Measurements from ENCODE around the gene MROH7. TPM values are rescaled to one million over a fixed set of nuclear protein-coding genes. Genes with fewer than 3 reads are reported as not detected.
A peak's percentile ranks its signal among the peaks of the same experiment; 100 is the strongest.

MROH7 gene
- total RNA-seq, 1 donor = 0.42 TPM

GRCh38 chr1:54711536-54711935, 70.0 kb downstream of the MROH7 start:
- Histone ChIP-seq H3K27me3 (ENCODE audit: insufficient read depth, low read length) (no peaks in the 10 kb centered on the region), H3K4me3 (ENCODE audit: low read length) (no peak overlapping the region)

DNA sequence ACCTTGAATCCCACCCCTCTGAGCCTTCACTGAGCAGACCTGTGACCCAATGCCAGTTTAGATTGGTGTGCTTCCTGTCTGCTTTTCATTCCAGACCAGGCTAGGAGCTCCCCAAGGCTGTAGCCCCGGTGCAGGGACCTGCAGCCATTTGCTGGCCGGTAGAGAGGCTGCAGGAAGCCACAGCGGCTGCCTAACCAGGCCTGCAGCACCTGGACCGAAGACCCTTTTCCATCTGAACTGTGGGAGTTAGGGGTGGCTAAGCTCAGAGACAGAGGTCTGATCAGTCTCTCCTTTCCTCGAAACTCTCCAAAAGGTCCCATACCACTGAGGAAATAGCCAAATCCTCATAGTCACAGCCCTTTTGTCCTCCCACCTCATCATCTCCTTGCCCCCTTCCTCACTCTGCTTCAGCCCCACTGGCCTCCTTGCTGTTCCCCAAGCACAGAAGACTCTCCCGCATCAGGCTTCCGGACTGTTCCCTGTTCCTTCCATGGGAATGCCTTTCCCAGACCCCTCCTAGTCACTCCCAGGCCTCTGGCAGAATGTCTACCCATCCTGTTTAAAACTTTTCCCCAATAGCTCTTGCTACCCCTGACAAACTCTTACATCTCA, 73.4 kb downstream of the MROH7 start:
- peaks cover 16% of the 10 kb centered on the region for H3K4me1 ChIP-seq (ENCODE audit: insufficient read depth, low read length)
- no peaks in the 10 kb centered on the region for H3K9me3 ChIP-seq (ENCODE audit: low read depth, low read length)
- H3K4me3 ChIP-seq (ENCODE audit: low read length) = peak overlapping the region; percentile 96
- H3K27me3 ChIP-seq (ENCODE audit: insufficient read depth, low read length) = no peaks in the 10 kb centered on the region

More at GRCh38 chr1:54711536-54711935, 70.0 kb downstream of the MROH7 start:
- Histone ChIP-seq H3K9me3 (ENCODE audit: low read depth, low read length) (no peaks in the 10 kb centered on the region), H3K4me1 (ENCODE audit: insufficient read depth, low read length) (peaks cover 11% of the 10 kb centered on the region)

DNA sequence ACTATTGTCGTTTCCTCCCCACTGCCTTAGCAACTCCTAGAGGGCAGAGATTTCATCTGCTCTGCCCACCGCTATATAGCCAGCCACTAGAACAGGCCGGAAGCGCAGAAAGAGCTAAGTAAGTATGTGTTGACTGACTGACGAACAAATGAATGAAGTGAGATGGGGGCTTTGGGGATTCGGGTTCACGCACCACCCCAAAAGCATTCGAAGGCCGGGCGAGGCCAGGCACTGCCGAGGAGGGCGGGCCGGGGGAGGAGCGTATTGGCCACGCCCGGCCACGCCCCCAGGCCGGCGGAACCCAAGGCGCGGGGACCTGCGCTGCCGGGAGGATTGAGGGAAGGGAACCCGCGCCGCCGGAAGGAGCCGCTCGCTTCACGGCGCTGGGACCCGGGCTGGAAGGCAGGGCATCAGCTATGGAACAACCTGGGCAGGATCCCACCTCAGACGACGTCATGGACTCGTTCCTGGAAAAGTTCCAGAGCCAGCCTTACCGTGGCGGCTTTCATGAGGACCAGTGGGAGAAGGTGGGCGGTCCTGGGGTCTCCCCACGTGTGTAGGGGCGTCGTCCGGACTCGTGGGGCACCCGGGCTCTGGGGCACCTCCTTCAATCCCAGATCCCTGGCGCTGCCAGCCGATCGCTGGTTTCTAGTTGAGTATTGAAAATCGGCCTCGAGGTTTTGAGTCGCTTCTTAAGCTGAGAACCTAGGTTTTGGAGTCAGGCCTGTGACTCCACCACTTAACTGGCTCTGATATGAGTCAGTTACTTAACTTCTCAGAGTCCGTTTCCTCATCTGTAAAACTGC, 74.1 kb downstream of the MROH7 start, which contains the start of gene TTC4:
Gene TTC4, plus strand, starts transcription at position 369 of the 806 bp plus-strand sequence. Its CDS starts 48 bp downstream, at position 417.
- H3K4me3 ChIP-seq (ENCODE audit: low read length) = peak within 1 kb of the TSS; percentile 96
- H3K9me3 ChIP-seq (ENCODE audit: low read depth, low read length) = no peaks in the 10 kb centered on the region
- H3K27me3 ChIP-seq (ENCODE audit: insufficient read depth, low read length) = no peaks in the 10 kb centered on the region
- H3K4me1 ChIP-seq (ENCODE audit: insufficient read depth, low read length) = peaks cover 16% of the 10 kb centered on the region

DNA sequence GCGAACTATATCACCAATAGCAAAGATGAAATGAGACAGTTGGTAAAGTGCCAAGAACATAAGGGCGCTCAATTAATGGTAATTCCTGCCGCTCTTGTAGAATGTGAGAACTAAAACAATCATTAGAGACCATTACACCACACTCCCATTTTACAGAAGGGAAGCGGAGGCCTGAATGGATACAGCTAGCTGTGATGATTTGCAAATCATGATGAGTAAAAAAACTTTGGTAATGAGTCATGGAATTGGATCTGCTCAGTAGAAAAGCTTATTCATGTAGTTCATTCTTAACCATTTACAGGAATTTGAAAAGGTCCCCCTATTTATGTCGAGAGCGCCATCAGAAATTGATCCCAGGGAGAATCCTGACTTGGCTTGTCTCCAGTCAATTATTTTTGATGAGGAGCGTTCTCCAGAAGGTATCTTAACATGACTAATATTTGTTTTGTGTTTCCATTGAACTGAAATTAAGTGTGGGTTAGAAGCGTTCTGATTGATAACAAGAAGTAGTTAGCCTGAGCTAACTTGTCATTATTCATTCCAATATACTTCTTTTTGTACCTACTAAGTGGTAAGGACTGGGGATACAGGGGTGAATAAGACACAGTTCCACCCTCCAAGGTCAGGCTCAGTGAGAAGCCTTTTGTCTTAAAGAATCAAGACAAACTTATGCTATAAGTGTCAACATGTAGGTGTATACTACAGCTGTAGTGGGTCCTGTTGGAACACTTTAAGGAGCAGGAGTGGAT, 74.9 kb downstream of the MROH7 start:
- Histone ChIP-seq H3K27me3 (ENCODE audit: insufficient read depth, low read length) (no peaks in the 10 kb centered on the region), H3K4me1 (ENCODE audit: insufficient read depth, low read length) (peaks cover 16% of the 10 kb centered on the region), H3K4me3 (ENCODE audit: low read length) (peak overlapping the region; percentile 96), H3K9me3 (ENCODE audit: low read depth, low read length) (no peaks in the 10 kb centered on the region)

- Histone ChIP-seq H3K9me3 (ENCODE audit: low read depth, low read length) (peaks cover 8% of the 10 kb centered on the region), H3K4me1 (ENCODE audit: insufficient read depth, low read length) (peaks cover 3% of the 10 kb centered on the region), H3K27me3 (ENCODE audit: insufficient read depth, low read length) (no peaks in the 10 kb centered on the region), H3K4me3 (ENCODE audit: low read length) (no peak overlapping the region)
Measured at GRCh38 chr1:54721719-54722118, 80.1 kb downstream of the MROH7 start.

GRCh38 chr1:54723985-54724384, 82.4 kb downstream of the MROH7 start:
- Histone ChIP-seq H3K27me3 (ENCODE audit: insufficient read depth, low read length) (no peaks in the 10 kb centered on the region), H3K9me3 (ENCODE audit: low read depth, low read length) (peaks cover 8% of the 10 kb centered on the region), H3K4me1 (ENCODE audit: insufficient read depth, low read length) (no peaks in the 10 kb centered on the region), H3K4me3 (ENCODE audit: low read length) (no peak overlapping the region)

DNA sequence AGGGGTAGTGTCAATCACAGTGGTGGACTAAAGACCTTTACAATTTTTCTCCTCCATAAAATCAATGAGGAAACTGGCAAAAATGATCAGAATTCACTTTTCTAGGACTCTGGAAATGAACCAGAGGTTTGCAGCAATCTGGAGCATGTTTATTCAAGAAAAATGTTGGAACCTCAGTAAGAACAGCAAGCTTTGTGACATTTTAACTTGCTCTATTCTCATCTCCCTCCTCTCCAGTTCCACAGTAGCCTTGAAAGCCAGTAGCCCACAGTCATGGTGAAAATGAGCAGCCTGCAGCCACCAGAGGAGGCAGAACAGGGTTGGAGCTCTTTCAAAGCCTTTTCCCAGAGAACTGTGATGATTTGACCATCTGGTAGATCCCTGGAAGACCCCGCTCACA, 83.2 kb downstream of the MROH7 start:
- Histone ChIP-seq H3K4me1 (ENCODE audit: insufficient read depth, low read length) (no peaks in the 10 kb centered on the region), H3K27me3 (ENCODE audit: insufficient read depth, low read length) (no peaks in the 10 kb centered on the region), H3K4me3 (ENCODE audit: low read length) (no peak overlapping the region), H3K9me3 (ENCODE audit: low read depth, low read length) (peaks cover 8% of the 10 kb centered on the region)

- peaks cover 8% of the 10 kb centered on the region for H3K9me3 ChIP-seq (ENCODE audit: low read depth, low read length)
- H3K27me3 ChIP-seq (ENCODE audit: insufficient read depth, low read length) = no peaks in the 10 kb centered on the region
- no peaks in the 10 kb centered on the region for H3K4me1 ChIP-seq (ENCODE audit: insufficient read depth, low read length)
- no peak overlapping the region for H3K4me3 ChIP-seq (ENCODE audit: low read length)
Measured at GRCh38 chr1:54728027-54728426, 86.4 kb downstream of the MROH7 start.

DNA sequence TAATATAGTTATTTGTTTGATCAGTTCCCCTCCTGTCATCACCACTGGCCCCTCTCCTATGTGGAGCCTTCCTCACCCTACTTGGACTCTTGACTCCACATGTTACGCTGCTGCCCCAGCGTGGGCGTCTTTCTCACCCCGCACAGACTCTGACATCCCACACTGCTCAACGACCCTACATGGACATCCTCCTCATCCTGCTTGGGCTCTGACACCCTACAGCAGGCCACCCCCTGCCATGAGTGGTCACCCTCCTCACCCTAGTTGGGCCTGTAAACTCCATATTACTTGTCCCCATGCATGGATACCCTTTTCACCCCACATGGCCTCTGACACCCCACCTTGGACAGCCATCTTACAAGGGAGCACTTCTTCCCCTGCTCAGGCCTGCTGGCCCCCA, 95.1 kb downstream of the MROH7 start:
- no peaks in the 10 kb centered on the region for H3K4me1 ChIP-seq (ENCODE audit: insufficient read depth, low read length)
- no peak overlapping the region for H3K4me3 ChIP-seq (ENCODE audit: low read length)

DNA sequence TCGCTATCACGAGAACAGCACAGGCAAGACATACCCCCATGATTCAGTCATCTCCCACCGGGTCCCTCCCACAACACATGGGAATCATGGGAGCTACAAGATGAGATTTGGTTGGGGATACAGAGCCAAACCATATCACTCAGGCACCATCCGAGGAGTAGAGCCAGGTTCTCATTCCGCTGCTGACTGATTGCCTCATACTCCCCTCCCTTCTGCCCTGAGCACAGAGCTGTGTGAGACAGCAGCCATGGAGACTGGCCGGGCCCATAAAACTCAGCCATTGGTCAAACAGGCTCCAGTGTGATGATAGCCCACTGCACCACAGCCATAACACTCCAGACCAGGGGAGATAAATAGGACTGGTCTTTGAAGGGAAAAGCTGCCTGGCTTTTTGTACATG, 96.7 kb downstream of the MROH7 start:
- H3K4me1 ChIP-seq (ENCODE audit: insufficient read depth, low read length) = no peaks in the 10 kb centered on the region
- H3K27me3 ChIP-seq (ENCODE audit: insufficient read depth, low read length) = no peaks in the 10 kb centered on the region
- no peaks in the 10 kb centered on the region for H3K9me3 ChIP-seq (ENCODE audit: low read depth, low read length)
- no peak overlapping the region for H3K4me3 ChIP-seq (ENCODE audit: low read length)

More for the DNA sequence above, 95.1 kb downstream of the MROH7 start:
- Histone ChIP-seq H3K9me3 (ENCODE audit: low read depth, low read length) (no peaks in the 10 kb centered on the region), H3K27me3 (ENCODE audit: insufficient read depth, low read length) (no peaks in the 10 kb centered on the region)

- no peak overlapping the region for H3K4me3 ChIP-seq (ENCODE audit: low read length)
- no peaks in the 10 kb centered on the region for H3K9me3 ChIP-seq (ENCODE audit: low read depth, low read length)
- H3K4me1 ChIP-seq (ENCODE audit: insufficient read depth, low read length) = no peaks in the 10 kb centered on the region
- no peaks in the 10 kb centered on the region for H3K27me3 ChIP-seq (ENCODE audit: insufficient read depth, low read length)
Measured at GRCh38 chr1:54741531-54741930, 99.9 kb downstream of the MROH7 start.

GRCh38 chr1:54742282-54742681, 100.7 kb downstream of the MROH7 start:
- H3K27me3 ChIP-seq (ENCODE audit: insufficient read depth, low read length) = no peaks in the 10 kb centered on the region
- H3K4me1 ChIP-seq (ENCODE audit: insufficient read depth, low read length) = no peaks in the 10 kb centered on the region
- no peak overlapping the region for H3K4me3 ChIP-seq (ENCODE audit: low read length)
- no peaks in the 10 kb centered on the region for H3K9me3 ChIP-seq (ENCODE audit: low read depth, low read length)

DNA sequence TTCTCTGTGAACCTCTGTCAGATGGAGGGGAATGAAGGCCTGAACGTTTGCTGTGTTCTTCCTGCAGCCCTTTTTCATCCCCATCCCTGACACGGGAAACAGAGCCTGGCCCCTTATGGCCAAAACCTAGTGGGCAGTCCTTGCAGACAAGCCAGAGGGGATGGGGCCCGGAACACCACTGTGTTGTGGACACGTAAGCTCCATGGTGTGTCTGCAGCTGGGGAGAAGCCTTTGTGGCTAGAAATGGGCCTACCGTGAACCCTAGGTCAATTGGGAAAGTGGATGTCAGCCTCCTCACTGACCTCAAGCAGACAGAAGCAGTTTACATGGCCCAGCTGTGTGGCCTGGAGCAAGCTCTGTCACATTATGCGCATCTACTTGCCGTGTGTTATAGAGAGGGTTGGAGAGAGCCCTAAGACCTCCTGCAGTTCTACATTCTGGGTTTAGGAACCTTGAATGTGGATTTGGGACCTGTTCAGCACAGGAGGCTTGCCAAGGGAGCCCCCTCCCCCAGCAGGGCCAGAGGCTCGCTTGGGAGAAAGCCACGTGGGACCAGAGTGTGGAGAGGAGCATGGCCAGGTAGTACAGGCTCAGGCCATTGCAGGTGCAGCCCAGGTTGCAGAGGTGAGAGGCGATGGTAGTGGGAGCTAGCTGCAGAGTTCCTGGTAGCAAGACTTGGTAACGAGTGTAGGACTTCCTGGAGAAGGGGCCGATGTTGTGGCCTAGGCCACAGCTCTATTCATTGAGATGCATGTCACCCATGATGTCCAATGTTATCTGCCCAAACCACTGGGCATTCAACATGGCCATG, 102.0 kb downstream of the MROH7 start:
- no peak overlapping the region for H3K4me3 ChIP-seq (ENCODE audit: low read length)
- no peaks in the 10 kb centered on the region for H3K4me1 ChIP-seq (ENCODE audit: insufficient read depth, low read length)
- no peaks in the 10 kb centered on the region for H3K27me3 ChIP-seq (ENCODE audit: insufficient read depth, low read length)
- H3K9me3 ChIP-seq (ENCODE audit: low read depth, low read length) = no peaks in the 10 kb centered on the region

GRCh38 chr1:54744696-54745095, 103.1 kb downstream of the MROH7 start:
- Histone ChIP-seq H3K4me1 (ENCODE audit: insufficient read depth, low read length) (no peaks in the 10 kb centered on the region), H3K9me3 (ENCODE audit: low read depth, low read length) (no peaks in the 10 kb centered on the region), H3K4me3 (ENCODE audit: low read length) (no peak overlapping the region), H3K27me3 (ENCODE audit: insufficient read depth, low read length) (no peaks in the 10 kb centered on the region)

Measured in mononuclear cell (primary cell).